GM21515 (cell line): ENCODE results near the gene STATH.
"Not testable (repeated sequence)": the region's sequence is repeated elsewhere in the genome, so short reads cannot be mapped to it uniquely, and the experiment has no call there.

Experiments used
- ATAC-seq: cut with Tn5 transposase; IDR thresholded peaks from one replicate; pipeline ENCODE4 v1.9.1; 2021; ENCODE audit not compliant: unreplicated experiment

Gene STATH, protein sequence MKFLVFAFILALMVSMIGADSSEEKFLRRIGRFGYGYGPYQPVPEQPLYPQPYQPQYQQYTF

DNA sequence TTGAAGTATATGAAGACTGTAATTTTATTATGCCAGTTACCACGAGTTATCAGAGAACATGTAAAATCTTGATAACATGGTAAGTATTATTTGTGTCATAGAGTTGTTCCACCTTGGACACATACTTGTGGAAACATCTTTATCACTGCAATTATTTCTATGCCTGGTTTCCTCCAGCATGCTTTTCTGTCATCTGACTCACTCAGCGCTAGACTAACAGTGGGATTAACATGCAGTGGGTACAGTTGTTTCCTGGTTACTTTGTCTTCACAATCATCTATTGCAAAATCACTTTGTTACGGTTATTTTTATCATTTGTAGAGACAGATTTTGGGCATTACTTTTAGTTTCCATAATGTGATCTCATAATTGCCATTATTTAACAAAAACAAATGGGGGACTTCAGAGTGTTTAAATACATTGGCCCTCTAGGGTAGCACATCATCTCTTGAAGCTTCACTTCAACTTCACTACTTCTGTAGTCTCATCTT is at the start of gene STATH:
STATH (plus strand) TSS at position 441 of the 491 bp plus-strand sequence. CDS start 2,472 bp downstream, outside the sequence.
- no peak for ATAC-seq

DNA sequence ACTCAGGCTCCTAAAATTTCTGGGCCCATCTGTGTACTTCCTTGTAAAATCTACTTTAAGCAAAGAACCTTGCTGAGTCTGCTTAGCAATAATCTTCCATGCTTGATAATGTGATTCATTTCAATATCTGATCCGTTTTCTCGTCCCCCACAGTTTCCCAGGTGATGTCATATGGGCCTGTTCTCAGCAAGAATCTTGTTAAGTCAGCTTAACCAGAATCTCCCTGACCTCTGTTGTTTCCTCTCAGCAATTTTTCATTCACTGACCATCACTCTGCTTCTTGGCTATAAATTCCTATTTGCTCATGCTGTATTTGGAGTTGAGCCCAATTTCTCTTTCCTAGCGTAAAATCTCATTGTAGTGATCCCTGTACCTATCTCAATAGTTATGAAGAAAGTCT is 44.2 kb upstream of the STATH start:
- ATAC-seq: no peak

DNA sequence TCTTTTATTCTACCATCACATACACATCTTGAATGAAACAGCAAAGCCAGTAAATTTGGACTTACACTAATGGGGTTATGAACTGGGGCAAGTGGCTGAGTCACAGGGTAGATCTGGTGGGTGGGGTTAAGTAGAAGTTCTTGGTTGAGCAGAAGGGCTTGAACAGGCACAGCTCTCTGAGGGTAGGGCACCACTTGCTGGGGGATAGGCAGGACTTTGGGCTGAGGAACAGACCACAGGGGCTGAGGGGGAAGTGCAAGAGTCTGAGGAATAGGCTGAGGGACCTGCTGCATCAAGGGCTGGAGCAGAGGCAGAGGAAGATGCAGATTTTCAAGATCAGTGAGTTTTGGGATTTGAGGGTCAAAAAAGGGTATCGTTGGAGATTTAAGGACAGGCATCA is 38.6 kb upstream of the STATH start:
- no peak for ATAC-seq

DNA sequence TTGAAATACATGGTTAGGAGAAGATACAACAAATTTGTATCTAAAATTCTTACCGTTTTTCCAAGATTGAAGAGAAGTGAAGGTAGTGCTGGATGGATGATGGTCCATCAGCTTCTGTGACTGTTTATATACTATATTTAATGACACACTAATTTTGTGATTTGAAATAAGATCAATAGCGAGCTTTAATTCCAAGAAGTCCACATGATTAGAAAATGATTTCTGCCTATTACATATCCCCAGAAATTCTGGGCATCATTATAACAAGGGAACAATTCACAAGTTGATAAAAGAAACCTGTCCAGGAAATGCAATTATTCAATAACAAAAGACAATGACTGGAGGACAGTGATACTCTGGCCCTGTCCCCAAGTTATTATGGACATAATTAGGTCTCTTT is 30.1 kb upstream of the STATH start, which contains the start of gene CSN2:
CSN2 (minus strand) TSS at position 101 of the 400 bp plus-strand sequence. CDS start 4,733 bp downstream, outside the sequence.
- ATAC-seq: no peak

DNA sequence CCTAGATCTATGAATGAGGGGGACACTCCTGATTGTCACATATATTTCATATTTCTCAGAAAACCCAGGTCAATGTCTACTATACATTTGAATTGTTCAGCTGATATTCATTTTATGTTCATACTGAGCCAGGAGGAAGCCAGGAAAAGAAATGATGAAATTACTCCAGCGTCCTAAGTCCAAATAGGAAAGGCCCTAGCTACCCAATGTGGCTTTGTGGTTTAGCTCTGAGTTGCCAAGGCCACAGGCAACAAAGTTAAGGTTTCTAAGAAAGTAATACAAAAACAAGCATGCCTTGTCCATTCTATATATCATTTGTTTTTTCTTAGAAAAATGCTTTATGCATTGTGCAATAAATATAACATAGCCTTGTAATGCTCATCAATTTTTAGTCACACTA is 25.7 kb upstream of the STATH start:
- ATAC-seq: no peak

DNA sequence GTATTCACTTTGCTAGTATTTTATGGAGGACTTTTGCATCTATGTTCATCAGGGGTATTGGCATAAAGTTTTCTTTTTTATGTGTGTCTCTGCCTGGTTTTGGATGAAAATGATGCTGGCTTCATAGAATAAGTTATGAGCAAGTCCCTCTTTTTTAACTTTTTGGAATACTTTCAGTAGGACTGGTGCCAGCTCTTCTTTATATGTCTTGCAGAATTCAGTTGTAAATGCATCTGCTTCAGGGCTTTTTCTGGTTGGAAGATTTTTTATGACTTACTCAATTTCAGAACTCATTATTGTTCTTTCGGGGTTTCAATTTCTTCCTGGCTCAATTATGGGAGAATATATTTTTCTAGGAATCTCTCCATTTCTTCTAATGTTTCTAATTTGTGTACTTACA is 21.1 kb upstream of the STATH start:
- ATAC-seq: no peak

DNA sequence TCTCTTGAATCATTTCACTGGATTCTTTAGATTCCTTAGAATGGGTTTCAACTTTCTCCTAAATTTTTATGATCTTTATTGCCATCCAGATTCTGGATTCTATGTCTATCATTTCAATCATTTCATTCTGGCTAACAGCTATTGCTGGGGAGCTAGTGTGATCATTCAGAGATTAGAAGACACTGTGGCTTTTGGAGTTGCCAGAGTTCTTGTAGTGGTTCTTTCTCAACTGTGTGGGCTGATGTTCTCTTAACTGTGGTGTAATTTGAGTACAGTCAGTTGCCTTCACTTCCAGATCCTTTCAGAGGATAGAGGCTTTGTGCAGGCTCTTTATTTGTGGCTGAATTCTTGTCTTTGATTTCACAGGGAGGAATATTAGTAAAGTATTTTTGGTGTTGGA is 18.2 kb upstream of the STATH start:
- no peak for ATAC-seq

DNA sequence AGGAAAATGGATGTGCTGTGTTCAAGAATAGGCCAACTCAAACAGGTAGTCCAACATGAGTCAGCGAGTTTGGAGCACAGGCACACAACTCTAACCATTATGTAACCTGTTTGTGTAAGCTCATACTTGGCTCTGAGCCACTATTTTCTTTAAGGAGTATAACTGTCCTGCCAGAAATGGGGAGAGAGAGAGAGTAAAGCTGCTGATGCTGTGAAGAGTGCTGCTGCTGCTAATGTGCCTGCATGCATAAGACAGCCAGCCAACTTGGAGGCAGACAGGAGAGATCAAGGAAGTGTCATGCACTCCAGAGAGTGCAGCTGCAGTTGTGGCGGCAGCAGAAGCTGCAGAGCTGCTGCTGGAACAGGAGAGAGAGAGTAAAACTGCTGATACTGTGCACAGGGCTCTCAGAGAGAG is 11.7 kb upstream of the STATH start:
- ATAC-seq: no peak

DNA sequence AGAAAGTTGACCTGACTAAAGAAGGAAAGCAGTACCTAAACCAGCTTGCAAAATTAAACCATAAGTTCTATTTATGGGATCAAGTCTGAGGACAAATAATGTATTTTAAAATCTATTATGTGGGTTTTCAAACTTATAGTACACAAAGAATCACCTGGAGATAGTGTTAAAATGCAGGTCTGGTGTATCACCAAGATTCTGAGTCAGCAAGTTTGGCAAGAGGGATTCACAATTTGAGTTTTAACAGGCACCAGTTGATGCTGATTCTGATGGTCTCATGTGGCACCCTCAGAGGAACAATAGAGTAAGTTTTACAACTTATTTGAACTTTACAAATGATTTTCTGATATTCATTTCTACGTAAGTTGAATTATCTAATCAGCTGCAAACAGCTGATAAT is 9.1 kb upstream of the STATH start:
- ATAC-seq: no peak

DNA sequence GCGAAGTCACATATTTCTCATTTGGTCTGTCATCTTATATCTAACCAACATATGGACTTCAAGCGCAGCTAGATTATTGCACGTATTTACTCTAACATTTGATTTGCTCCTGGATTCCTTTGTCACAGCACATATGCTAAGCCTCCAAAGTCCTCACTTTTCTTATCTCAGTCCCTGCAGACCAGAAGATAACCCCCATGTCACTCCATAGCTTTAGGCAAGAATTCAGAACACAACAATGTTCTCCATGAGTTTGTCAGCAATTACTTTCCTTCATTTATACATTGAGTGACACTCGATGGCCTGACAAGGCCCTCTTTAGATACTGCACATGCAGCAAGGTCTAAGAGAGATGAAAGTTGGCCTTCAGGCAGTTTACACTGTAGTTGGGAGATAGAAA is 4.8 kb upstream of the STATH start:
- ATAC-seq: no peak

DNA sequence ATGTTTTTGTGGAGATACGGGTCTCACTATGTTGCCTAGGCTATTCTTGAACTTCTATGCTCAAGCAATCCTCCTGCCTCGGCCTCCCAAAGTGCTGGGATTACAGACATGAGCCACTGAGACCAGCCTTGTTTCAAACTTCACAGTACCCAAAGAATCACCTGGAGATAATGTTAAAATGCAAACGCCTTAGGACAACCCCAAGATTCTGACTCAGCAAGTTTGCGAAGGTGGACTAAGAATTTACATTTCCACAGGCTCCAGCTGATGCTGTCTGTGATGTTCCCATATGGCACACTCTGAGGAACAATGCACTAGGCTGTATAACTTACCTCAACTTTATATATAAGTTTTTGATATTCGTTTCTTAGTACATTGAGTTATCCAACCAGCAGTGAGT is 984 bp upstream of the STATH start:
- ATAC-seq: no peak

DNA sequence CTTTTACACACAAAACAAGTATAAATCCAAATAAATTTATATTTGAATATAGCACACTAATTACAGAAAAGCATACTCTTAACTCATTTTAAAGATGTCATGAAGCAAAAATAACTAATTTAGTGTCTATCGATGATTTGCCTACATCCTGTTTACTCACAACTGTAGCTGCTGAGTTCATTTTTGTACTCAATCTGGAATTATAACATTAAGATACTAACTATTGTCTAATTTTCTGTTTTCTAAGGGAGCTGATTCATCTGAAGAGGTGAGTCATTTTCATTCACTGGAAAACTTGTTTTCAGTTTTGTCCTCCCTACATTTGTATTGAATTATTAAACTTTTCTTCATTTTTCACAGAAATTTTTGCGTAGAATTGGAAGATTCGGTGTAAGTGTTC is 3.7 kb downstream of the STATH start:
- ATAC-seq: no peak

DNA sequence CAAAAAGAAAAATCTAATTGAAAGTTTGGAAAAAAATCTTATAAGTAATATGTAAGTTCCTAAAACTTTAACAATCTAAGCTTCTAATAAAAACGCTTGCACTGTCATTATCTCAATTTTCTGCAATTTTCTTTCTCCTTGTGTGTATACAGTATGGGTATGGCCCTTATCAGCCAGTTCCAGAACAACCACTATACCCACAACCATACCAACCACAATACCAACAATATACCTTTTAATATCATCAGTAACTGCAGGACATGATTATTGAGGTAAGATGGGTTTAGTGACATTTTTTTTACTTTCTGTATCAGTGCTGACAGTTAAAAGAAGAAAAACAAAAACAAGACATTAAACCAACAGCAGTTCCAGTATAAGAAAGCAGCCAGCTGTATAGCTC is 4.9 kb downstream of the STATH start:
- no peak for ATAC-seq

DNA sequence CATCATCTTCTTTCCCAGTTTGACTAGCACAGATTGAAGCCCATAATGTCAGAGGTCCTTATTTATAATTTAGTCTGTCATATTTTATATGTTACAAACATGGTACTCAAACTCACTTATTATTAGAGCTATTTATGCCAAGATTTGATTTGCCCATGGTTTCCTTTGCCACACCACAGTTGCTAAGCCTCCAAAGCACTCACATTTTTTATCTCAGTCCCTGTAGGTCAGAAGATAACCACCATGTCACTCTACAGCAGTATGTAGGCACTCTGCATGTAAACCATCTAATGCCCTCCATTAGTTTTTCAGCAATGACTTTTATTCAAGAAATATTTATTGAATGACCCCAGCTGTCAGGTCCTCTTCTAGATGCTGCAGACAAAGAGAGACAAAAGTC is 6.7 kb downstream of the STATH start:
- ATAC-seq: no peak

DNA sequence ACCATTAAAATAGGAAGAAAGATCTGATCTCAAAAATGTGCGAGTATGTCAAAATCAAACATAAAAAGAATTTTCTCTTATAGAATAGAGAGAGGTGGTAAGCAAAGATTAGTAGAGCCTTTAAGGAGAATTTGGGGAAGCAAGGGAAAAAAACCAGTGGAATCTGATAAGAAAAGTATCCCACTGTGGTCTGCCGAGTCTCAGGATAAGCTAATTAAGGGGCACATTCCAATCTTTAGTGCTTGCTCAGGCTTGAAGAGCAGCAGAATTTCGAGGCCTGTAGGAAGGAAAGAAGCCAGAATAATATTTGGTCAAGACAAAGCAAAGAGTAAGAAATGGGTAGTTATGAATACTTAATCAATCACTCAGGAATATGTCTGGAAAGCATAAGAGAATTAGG is 13.0 kb downstream of the STATH start:
- ATAC-seq: no peak

DNA sequence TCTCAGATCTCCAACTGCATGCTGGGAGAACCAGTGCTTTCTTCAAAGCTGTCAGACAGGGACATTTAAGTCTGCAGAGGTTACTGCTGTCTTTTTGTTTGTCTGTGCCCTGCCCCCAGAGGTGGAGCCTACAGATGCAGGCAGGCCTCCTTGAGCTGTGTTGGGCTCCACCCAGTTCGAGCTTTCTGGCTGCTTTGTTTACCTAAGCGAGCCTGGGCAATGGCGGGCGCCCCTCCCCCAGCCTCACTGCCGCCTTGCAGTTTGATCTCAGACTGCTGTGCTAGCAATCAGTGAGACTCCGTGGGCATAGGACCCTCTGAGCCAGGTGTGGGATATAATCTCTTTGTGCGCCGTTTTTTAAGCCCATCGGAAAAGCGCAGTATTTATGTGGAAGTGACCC is 23.2 kb downstream of the STATH start:
- ATAC-seq: not testable (repeated sequence)

DNA sequence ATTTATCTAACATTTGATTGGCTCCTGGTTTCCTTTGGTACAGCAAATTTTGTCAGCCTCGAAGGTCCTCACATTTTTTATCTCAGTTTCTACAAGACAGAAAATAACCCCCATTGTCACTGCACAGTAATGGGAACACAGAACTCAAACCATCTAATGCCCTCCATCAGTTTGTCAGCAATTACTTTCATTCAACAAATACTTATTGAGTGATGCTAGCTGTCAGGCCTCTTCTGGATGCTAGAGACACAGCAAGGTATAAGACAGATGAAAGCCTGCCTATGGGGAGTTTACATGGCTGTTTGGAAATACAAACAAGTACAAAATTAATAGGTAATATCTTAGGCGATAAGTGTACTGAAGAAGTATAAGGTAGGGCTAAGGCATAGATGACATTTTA is 27.5 kb downstream of the STATH start:
- no peak for ATAC-seq

DNA sequence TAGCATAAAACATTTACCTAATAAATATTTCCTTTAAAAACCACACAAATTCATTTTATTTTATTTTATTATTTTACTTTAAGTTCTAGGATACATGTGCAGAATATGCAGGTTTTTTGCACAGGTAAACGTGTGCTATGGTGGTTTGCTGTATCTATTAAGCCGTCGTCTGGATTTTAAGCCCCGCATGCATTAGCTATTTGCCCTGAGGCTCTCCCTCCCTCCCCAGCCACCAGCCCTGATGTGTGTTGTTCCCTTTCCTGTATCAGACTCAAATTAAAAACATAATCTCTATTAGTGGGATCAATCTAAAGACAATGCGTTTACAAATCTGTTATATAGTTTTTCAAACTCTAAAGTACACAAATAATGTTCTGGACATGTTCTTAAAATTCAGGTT is 31.2 kb downstream of the STATH start:
- no peak for ATAC-seq

DNA sequence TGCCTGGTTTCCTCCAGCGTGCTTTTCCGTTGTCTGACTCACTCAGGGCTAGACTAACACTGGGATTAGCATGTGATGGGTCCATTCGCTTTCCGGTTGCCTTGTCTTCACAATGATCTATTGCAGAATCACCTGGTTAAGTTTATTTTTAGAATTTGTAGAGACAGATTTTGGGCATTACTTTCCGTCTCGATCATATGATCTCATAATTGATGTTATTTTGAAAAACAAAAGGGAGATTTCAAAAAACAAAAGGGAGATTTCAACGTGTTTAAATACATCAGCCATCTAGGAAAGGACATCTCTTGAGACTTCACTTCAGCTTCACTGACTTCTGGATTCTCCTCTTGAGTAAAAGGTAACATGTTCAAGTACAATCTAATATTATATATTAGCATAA is 32.4 kb downstream of the STATH start, which contains the start of gene HTN3:
HTN3 (plus strand) TSS at position 301 of the 400 bp plus-strand sequence. CDS start 2,282 bp downstream, outside the sequence.
- ATAC-seq: not testable (repeated sequence)

DNA sequence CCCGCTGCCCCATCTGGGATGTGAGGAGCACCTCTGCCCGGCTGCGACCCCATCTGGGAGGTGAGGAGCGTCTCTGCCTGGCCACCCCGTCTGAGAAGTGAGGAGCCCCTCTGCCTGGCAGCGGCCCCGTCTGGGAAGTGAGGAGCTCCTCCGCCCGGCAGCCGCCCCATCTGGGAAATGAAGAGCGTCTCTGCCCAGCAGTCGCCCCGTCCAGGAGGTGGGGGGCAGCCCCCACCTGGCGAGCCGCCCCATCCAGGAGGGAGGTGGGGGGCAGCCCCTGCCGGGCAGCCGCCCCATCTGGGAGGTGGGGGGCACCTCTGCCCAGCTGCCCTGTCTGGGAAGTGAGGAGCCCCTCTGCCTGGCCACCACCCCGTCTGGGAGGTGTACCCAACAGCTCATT is 41.8 kb downstream of the STATH start:
- ATAC-seq: not testable (repeated sequence)

DNA sequence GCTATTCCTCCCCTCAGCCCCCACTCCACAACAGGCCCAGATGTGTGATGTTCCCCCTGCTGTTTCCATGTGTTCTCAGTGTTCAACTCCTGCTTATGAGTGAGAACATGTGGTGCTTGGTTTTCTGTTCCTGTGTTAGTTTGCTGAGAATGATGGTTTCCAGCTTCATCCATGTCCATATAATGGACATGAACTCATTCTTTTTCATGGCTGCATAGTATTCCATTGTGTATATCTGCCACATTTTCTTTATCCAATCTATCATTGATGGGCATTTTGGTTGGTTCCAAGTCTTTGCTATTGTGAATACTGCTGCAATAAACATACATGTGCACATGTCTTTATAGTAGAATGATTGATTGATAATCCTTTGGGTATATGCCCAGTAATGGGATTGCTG is 44.2 kb downstream of the STATH start:
- ATAC-seq: not testable (repeated sequence)

DNA sequence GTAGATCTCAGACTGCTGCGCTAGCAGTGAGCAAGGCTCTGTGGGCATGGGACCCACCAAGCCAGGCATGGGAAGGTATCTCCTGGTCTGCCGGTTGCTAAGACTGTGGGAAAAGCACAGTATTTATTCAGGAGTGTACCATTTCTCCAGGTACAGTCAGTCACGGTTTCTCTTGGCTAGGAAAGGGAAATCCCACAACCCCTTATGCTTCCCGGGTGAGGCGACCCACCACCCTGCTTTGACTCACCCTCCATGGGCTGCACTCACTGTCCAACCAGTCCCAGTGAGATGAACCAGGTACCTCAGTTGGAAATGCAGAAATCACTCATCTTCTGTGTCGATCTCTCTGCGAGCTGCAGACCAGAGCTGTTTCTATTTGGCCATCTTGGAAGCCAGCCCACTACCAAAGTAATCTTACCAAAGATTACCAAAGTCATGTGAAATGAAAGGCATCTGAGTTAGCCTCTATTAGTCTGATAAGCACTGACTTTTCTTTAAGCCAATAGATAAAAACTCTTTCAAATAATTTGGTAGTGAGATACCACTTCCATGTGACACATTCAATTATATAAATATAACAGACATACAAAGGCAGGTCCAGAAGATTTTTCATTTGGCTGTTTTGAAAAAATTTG is 46.0 kb downstream of the STATH start:
- no peak for ATAC-seq

DNA sequence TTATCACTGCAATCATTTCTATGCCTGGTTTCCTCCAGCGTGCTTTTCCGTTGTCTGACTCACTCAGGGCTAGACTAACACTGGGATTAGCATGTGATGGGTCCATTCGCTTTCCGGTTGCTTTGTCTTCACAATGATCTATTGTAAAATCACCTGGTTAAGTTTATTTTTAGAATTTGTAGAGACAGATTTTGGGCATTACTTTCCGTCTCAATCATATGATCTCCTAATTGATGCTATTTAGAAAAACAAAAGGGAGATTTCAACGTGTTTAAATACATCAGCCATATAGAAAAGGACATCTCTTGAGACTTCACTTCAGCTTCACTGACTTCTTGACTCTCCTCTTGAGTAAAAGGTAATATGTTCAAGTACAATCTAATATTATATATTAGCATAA is 54.4 kb downstream of the STATH start, which contains the start of gene HTN1:
HTN1 (plus strand) TSS at position 301 of the 400 bp plus-strand sequence. CDS start 2,639 bp downstream, outside the sequence.
- ATAC-seq: not testable (repeated sequence)
